Psoas muscle (tissue), 8 donors: ENCODE results near the gene CCNQ. TPM values are rescaled to one million over a fixed set of nuclear protein-coding genes. Genes with fewer than 3 reads are reported as not detected.

Source experiments
- ATAC-seq, 4 donors: fragments of 200-7000 bp; cut with Tn5 transposase; one replicate each; pipeline ENCODE4 v1.9.1; 2020; ENCODE audit warnings: moderate library complexity in 3 of 4, mild to moderate bottlenecking in 2 of 4
- DNase-seq, 2 donors: peaks; one replicate each; pipeline ENCODE4 v3.0.0-alpha.2; 2020
- H3K27ac ChIP-seq: fragments of 200-600 bp; one replicate; pipeline ENCODE4 v1.8.0; 2022
- H3K27me3 ChIP-seq, 3 donors: fragments of 200-600 bp in 1 of 3; one replicate each; pipeline versions ENCODE4 v1.6.1 to v1.8.0; 2013 to 2022; ENCODE audit warnings: low read length in 2 of 3, mild to moderate bottlenecking in 2 of 3, moderate library complexity in 1 of 3; ENCODE audit not compliant: insufficient read depth in 3 of 3
- H3K36me3 ChIP-seq, 2 donors: fragments of 200-600 bp in 1 of 2; one replicate each; pipeline versions ENCODE4 v1.6.1 to v1.8.0; 2013 to 2022; ENCODE audit warnings: low read depth in 1 of 2, mild to moderate bottlenecking in 1 of 2, moderate library complexity in 1 of 2; ENCODE audit not compliant: insufficient read depth in 1 of 2
- H3K4me1 ChIP-seq: fragments of 200-600 bp; one replicate; pipeline ENCODE4 v1.8.0; 2022
- H3K4me3 ChIP-seq: fragments of 200-600 bp; one replicate; pipeline ENCODE4 v1.8.0; 2022; ENCODE audit warnings: mild to moderate bottlenecking
- H3K9me3 ChIP-seq: fragments of 200-600 bp; one replicate; pipeline ENCODE4 v1.8.0; 2022
- CTCF ChIP-seq: fragments of 200-600 bp; IDR thresholded peaks from one replicate; pipeline ENCODE4 v1.8.0; 2022; ENCODE audit warnings: antibody characterized with exemption
- WGBS, 3 donors: extraction: QIAGEN DNeasy Blood & Tissue Kit; methylation state at CpG; one replicate each; pipeline versions ENCODE4 v1.1.6 to v1.1.7; 2013; 5-methylcytosine and 5-hydroxymethylcytosine counted together
- intact Hi-C, 2 donors: fragments of 100-400 bp; cut with DNase I; formaldehyde crosslinking; loops; one replicate each; pipeline versions ENCODE4 v1.11.0 to v1.14.2; 2022
- polyA plus RNA-seq, 3 donors: library from polyadenylated mRNA; stranded (reverse); fragments of 200-250 nt; gene quantifications; one replicate each; pipeline ENCODE4 v1.2.3, GENCODE V29; 2013
- total RNA-seq, 4 donors: library from RNA; stranded (reverse); fragmentation: NEBNext Ultra II Directional in 2 of 4; extraction: Animal tissue kit (Norgen Biotek cat#: 25700) in 2 of 4; gene quantifications; one replicate each; pipeline versions ENCODE4 v1.2.1 to v1.2.4, GENCODE V29; 2021 to 2023
- donor health status: healthy with polysubstance abuse.
- donor health status: DM: no; HTN: no; CAD: no; lungs with moderate emphysema.
- donor health status: Bipolar disorder and iron deficiency.
- donor health status: healthy.
- donor health status: DM: yes; HTN: yes; CAD: no.
- donor health status: DM: no; HTN: no; CAD: no.
- donor health status: DM: no; HTN: no; CAD: no.
- donor health status: DM: yes; HTN: yes; CAD: no.

The CCNQ gene
- total and polyA plus RNA-seq, 7 donors = 17.0 to 53.5 (median 34.3) TPM

GRCh38 chrX:153640045-153640686, 41.2 kb upstream of the CCNQ start:
- Histone ChIP-seq H3K36me3 (no peaks in the 10 kb centered on the region), H3K27ac (no peak overlapping the region), H3K4me1 (peaks cover 4% of the 10 kb centered on the region), H3K27me3 (peaks cover 0 to 39% (median 9%) of the 10 kb centered on the region in 3 donors), H3K9me3 (no peaks in the 10 kb centered on the region), H3K4me3 (no peak overlapping the region)
- WGBS, 3 donors = 62 to 73% (median 70%) methylated on average over 16 to 23 of the region's 23 CpGs
- no peak for TF ChIP-seq CTCF
- DNase-seq (peak in 1 of 2 donors; percentile 33), ATAC-seq (no peak)
- intact Hi-C loops = no loop called here

DNA sequence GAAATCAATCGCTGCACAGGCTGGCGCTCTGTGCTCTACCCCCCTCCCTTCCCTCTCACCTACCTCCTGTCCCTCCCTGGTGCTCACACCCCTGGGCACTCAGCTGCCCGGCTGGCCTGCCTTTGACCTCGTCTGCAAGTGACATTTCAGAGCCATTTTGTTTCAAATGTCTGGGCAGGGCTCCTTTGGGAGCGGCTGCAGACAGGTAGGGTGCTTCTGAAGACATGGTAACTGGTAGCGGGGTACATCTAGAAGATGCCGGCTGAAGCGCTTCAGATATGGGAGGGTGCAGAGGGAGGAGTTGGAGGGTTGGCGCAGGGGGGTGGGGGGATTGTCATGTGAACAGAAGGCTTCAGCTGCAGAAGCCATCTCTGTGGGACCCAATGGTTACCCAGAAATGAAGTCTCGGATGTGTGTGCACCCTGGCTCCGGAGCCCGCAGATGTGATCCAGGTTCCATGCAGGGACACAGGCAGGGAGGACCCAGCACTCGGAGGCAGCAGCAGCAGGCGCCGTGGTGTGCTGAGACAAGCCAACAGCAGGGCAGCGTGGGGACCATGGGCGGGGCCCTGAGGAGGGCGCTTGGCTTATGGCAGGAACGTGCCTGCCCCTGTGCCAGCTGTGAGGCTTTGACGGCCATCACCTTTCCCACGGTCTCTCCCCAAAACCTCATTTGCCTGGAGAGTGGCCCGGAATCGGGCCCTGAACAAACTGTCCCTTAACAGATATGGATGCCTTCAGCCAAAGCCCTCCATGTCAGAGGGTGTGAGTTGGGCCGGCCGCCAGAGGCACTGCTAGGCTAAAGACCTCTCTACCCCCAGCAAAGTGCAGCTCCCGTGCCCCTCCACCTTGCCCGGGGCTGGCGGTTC, 40.5 kb upstream of the CCNQ start:
- Histone ChIP-seq H3K9me3 (no peaks in the 10 kb centered on the region), H3K36me3 (no peaks in the 10 kb centered on the region), H3K27ac (no peak overlapping the region), H3K27me3 (peaks cover 0 to 31% (median 8%) of the 10 kb centered on the region in 3 donors), H3K4me3 (no peak overlapping the region), H3K4me1 (peaks cover 4% of the 10 kb centered on the region)
- 69 to 72% (median 70%) methylated on average over 16 to 28 of the region's 28 CpGs for WGBS, 3 donors
- ATAC-seq = no peak
- DNase-seq = peak in 1 of 2 donors; percentile 31
- intact Hi-C loops = no loop called here
- TF ChIP-seq CTCF = no peak

- intact Hi-C loops = no loop called here
- Histone ChIP-seq H3K36me3 (no peaks in the 10 kb centered on the region), H3K27ac (no peak overlapping the region), H3K4me3 (no peak overlapping the region), H3K27me3 (peaks cover 0 to 26% (median 5%) of the 10 kb centered on the region in 3 donors), H3K9me3 (no peaks in the 10 kb centered on the region), H3K4me1 (peaks cover 2% of the 10 kb centered on the region)
- DNase-seq = peak in 1 of 2 donors; percentile 32
- 87 to 90% (median 89%) methylated on average over 9 to 20 of the region's 20 CpGs for WGBS, 3 donors
- ATAC-seq = no peak
- no peak for TF ChIP-seq CTCF
These were observed 39.7 kb upstream of the CCNQ start for GRCh38 chrX:153638436-153639176.

DNA sequence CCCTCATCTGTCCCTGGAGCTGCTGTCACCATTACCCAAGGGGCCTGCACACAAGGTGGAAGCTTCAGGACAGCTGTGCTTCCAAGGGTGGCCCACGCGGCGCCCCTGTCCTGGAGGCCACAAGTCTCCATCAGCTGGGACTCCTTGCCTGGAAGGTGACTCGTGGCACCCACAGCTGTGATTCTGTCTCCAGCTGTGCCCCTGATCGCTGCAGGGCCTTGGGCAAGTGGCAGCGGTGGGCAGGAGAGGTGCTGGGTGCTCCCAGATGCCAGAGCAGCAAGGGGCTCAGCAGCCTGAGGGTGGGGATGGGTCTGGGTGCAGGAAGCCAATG, 39.1 kb upstream of the CCNQ start:
- Histone ChIP-seq H3K9me3 (no peaks in the 10 kb centered on the region), H3K27ac (no peak overlapping the region), H3K4me3 (no peak overlapping the region), H3K27me3 (peaks cover 0 to 23% (median 5%) of the 10 kb centered on the region in 3 donors), H3K4me1 (no peaks in the 10 kb centered on the region), H3K36me3 (no peaks in the 10 kb centered on the region)
- intact Hi-C loops = no loop called here
- no peak for TF ChIP-seq CTCF
- ATAC-seq = no peak
- no peak for DNase-seq
- WGBS, 3 donors = 83 to 96% (median 91%) methylated on average over 6 of the region's 6 CpGs
